ENCODE results near the gene UBE2D1.

Gene UBE2D1

DNA sequence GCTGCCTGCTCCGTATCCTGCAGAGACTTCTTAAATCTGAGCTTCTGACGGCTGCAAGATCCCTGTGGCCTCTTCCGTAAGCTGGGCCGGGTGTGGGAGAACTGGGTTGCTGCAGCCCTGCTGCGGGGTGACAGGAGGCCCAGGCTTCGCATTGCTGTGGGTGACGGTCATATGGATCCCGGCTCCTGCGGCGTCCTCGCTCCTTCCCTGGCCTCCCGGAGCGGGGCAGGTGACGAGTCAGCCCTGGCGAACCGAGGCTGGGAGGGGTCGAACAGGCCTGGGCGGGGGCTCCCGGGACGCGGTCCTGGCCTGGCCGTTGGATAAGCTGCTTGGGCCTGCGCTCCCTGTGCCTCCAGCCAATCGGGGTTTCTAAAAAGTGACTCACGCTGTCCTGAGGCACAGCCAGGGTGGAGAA is 7.8 kb upstream of the UBE2D1 start:
- ATAC-seq (ENCODE audit: insufficient read depth, low read depth) = no peak
- Histone ChIP-seq H3K79me2 (ENCODE audit: insufficient read depth, low read length) (no peaks in the 10 kb centered on the region), H3K36me3 (ENCODE audit: insufficient read depth, low read length) (no peaks in the 10 kb centered on the region), H3K9me3 (ENCODE audit: insufficient read depth, low read length, severe bottlenecking) (no peaks in the 10 kb centered on the region), H3K4me2 (ENCODE audit: insufficient read depth, low read length) (no peak overlapping the region), H3K27ac (ENCODE audit: low read length) (no peak overlapping the region), H4K20me1 (ENCODE audit: insufficient read depth, low read length) (no peaks in the 10 kb centered on the region), H2AFZ (ENCODE audit: low read depth, low read length) (no peak overlapping the region), H3K4me1 (ENCODE audit: insufficient read depth, low read length) (peaks cover 12% of the 10 kb centered on the region), H3K27me3 (ENCODE audit: insufficient read depth, low read length, poor library complexity) (no peaks in the 10 kb centered on the region), H3K9ac (ENCODE audit: low read depth, low read length) (no peak overlapping the region), H3K4me3 (ENCODE audit: low read depth in 1 of 2, low read length in 2 of 2) (no peak overlapping the region)
- DNase-seq = no peak
- TF ChIP-seq, protein P1, sequence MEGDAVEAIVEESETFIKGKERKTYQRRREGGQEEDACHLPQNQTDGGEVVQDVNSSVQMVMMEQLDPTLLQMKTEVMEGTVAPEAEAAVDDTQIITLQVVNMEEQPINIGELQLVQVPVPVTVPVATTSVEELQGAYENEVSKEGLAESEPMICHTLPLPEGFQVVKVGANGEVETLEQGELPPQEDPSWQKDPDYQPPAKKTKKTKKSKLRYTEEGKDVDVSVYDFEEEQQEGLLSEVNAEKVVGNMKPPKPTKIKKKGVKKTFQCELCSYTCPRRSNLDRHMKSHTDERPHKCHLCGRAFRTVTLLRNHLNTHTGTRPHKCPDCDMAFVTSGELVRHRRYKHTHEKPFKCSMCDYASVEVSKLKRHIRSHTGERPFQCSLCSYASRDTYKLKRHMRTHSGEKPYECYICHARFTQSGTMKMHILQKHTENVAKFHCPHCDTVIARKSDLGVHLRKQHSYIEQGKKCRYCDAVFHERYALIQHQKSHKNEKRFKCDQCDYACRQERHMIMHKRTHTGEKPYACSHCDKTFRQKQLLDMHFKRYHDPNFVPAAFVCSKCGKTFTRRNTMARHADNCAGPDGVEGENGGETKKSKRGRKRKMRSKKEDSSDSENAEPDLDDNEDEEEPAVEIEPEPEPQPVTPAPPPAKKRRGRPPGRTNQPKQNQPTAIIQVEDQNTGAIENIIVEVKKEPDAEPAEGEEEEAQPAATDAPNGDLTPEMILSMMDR (IDR thresholded peaks at IDR 0.05; ENCODE audit: borderline replicate concordance, extremely low read depth, low read length, poor library complexity, severe bottlenecking) = no peak
- TF ChIP-seq EZH2 (IDR thresholded peaks at IDR 0.05; ENCODE audit: borderline replicate concordance, low read depth, low read length, severe bottlenecking) = no peak

DNA sequence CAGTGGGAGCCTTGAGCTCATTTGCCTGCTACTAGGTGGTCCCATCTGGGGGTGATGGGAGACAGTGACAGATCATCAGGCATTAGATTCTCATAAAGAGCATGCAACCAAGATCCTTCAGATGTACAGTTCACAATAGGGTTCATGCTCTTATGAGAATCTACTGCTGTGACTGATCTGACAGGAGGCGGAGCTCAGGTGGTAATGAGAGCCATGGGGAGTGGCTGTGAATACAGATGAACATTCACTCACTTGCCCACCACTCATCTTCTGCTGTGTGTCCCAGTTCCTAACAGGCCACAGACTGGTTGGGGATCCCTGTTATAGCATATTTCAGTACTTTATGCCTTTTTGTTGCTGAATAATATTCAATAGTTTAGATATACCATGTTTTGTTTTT is 6.6 kb upstream of the UBE2D1 start:
- peaks cover 2% of the 10 kb centered on the region; the same call in 1 of the 2 replicates for H3K4me1 ChIP-seq (ENCODE audit: insufficient read depth, low read length)
- no peak overlapping the region for H3K27ac ChIP-seq (ENCODE audit: low read length)
- no peak overlapping the region for H3K4me3 ChIP-seq (ENCODE audit: low read depth in 1 of 2, low read length in 2 of 2)
- DNase-seq = no peak
- no peaks in the 10 kb centered on the region for H3K27me3 ChIP-seq (ENCODE audit: insufficient read depth, low read length, poor library complexity)
- no peak overlapping the region for H2AFZ ChIP-seq (ENCODE audit: low read depth, low read length)
- H3K4me2 ChIP-seq (ENCODE audit: insufficient read depth, low read length) = no peak overlapping the region
- H3K79me2 ChIP-seq (ENCODE audit: insufficient read depth, low read length) = no peaks in the 10 kb centered on the region
- no peak for ATAC-seq (ENCODE audit: insufficient read depth, low read depth)
- no peaks in the 10 kb centered on the region for H4K20me1 ChIP-seq (ENCODE audit: insufficient read depth, low read length)
- TF ChIP-seq, protein P1 (IDR thresholded peaks at IDR 0.05; ENCODE audit: borderline replicate concordance, extremely low read depth, low read length, poor library complexity, severe bottlenecking) = no peak
- no peak for TF ChIP-seq EZH2 (IDR thresholded peaks at IDR 0.05; ENCODE audit: borderline replicate concordance, low read depth, low read length, severe bottlenecking)
- H3K9me3 ChIP-seq (ENCODE audit: insufficient read depth, low read length, severe bottlenecking) = no peaks in the 10 kb centered on the region
- H3K9ac ChIP-seq (ENCODE audit: low read depth, low read length) = no peak overlapping the region
- no peaks in the 10 kb centered on the region for H3K36me3 ChIP-seq (ENCODE audit: insufficient read depth, low read length)

DNA sequence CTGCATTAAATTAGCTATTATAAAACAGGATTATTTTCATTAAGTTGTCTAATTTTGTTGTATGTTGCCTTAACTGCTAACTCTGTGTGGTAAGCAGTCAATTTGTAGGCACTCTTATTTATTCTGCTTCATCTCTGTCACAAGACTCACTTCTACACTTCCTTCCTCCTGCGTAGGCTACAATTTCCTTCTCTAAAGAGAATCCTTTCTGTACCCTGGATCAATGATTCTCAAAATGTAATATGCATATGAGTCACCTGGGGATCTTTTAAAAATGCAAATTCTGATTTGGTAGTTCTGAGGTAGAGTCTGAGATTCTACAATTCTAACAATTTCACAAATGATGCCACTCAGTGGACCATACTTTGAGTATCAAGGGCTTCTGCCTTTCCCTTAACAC is 4.4 kb upstream of the UBE2D1 start:
- H2AFZ ChIP-seq (ENCODE audit: low read depth, low read length) = no peak overlapping the region
- DNase-seq (no peak), ATAC-seq (ENCODE audit: insufficient read depth, low read depth) (no peak)
- H3K4me2 ChIP-seq (ENCODE audit: insufficient read depth, low read length) = no peak overlapping the region
- H3K27me3 ChIP-seq (ENCODE audit: insufficient read depth, low read length, poor library complexity) = no peaks in the 10 kb centered on the region
- TF ChIP-seq EZH2 (IDR thresholded peaks at IDR 0.05; ENCODE audit: borderline replicate concordance, low read depth, low read length, severe bottlenecking) = no peak
- TF ChIP-seq, protein P1 (IDR thresholded peaks at IDR 0.05; ENCODE audit: borderline replicate concordance, extremely low read depth, low read length, poor library complexity, severe bottlenecking) = no peak
- H3K4me1 ChIP-seq (ENCODE audit: insufficient read depth, low read length) = peaks cover 8% of the 10 kb centered on the region
- H3K36me3 ChIP-seq (ENCODE audit: insufficient read depth, low read length) = peaks cover 5% of the 10 kb centered on the region; the same call in 1 of the 2 replicates
- no peaks in the 10 kb centered on the region for H4K20me1 ChIP-seq (ENCODE audit: insufficient read depth, low read length)
- no peak overlapping the region for H3K4me3 ChIP-seq (ENCODE audit: low read depth in 1 of 2, low read length in 2 of 2)
- no peak overlapping the region for H3K9ac ChIP-seq (ENCODE audit: low read depth, low read length)
- H3K9me3 ChIP-seq (ENCODE audit: insufficient read depth, low read length, severe bottlenecking) = no peaks in the 10 kb centered on the region
- no peak overlapping the region for H3K27ac ChIP-seq (ENCODE audit: low read length)
- peaks cover 10% of the 10 kb centered on the region for H3K79me2 ChIP-seq (ENCODE audit: insufficient read depth, low read length)

DNA sequence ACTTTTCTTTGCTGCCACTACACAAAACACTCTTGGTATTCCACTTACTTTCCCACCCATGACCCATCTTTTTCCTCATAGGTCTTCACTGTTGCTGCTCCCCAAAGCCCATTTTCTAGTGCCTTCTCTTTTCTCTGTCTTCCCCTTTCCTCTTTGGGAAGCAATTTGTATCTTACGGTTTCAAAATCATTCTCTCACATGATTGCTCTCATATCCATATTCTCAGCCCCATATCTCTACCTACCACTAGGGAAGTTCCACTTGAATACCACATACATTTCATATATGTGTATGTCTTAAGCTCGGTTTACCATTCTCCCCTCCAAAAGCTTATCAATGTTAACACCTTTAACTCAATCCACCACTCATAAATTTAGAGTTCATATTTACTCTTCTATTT is 3.2 kb upstream of the UBE2D1 start:
- H4K20me1 ChIP-seq (ENCODE audit: insufficient read depth, low read length) = no peaks in the 10 kb centered on the region; the same call in 1 of the 2 replicates
- H3K4me1 ChIP-seq (ENCODE audit: insufficient read depth, low read length) = peaks cover 21% of the 10 kb centered on the region
- H3K4me2 ChIP-seq (ENCODE audit: insufficient read depth, low read length) = no peak overlapping the region
- no peak overlapping the region for H3K27ac ChIP-seq (ENCODE audit: low read length)
- no peaks in the 10 kb centered on the region for H3K9me3 ChIP-seq (ENCODE audit: insufficient read depth, low read length, severe bottlenecking)
- H3K36me3 ChIP-seq (ENCODE audit: insufficient read depth, low read length) = peaks cover 5% of the 10 kb centered on the region; the same call in 1 of the 2 replicates
- ATAC-seq (ENCODE audit: insufficient read depth, low read depth) (no peak), DNase-seq (no peak)
- H3K79me2 ChIP-seq (ENCODE audit: insufficient read depth, low read length) = peaks cover 22% of the 10 kb centered on the region
- H3K9ac ChIP-seq (ENCODE audit: low read depth, low read length) = no peak overlapping the region
- TF ChIP-seq, protein P1 (IDR thresholded peaks at IDR 0.05; ENCODE audit: borderline replicate concordance, extremely low read depth, low read length, poor library complexity, severe bottlenecking) = no peak
- TF ChIP-seq EZH2 (IDR thresholded peaks at IDR 0.05; ENCODE audit: borderline replicate concordance, low read depth, low read length, severe bottlenecking) = no peak
- H3K27me3 ChIP-seq (ENCODE audit: insufficient read depth, low read length, poor library complexity) = no peaks in the 10 kb centered on the region
- H2AFZ ChIP-seq (ENCODE audit: low read depth, low read length) = no peak overlapping the region
- H3K4me3 ChIP-seq (ENCODE audit: low read depth in 1 of 2, low read length in 2 of 2) = no peak overlapping the region

All from DND-41 (cell line).